ENCODE results near the gene CASR.
"Not testable (repeated sequence)": the region's sequence is repeated elsewhere in the genome, so short reads cannot be mapped to it uniquely, and the experiment has no call there.

The CASR gene, protein sequence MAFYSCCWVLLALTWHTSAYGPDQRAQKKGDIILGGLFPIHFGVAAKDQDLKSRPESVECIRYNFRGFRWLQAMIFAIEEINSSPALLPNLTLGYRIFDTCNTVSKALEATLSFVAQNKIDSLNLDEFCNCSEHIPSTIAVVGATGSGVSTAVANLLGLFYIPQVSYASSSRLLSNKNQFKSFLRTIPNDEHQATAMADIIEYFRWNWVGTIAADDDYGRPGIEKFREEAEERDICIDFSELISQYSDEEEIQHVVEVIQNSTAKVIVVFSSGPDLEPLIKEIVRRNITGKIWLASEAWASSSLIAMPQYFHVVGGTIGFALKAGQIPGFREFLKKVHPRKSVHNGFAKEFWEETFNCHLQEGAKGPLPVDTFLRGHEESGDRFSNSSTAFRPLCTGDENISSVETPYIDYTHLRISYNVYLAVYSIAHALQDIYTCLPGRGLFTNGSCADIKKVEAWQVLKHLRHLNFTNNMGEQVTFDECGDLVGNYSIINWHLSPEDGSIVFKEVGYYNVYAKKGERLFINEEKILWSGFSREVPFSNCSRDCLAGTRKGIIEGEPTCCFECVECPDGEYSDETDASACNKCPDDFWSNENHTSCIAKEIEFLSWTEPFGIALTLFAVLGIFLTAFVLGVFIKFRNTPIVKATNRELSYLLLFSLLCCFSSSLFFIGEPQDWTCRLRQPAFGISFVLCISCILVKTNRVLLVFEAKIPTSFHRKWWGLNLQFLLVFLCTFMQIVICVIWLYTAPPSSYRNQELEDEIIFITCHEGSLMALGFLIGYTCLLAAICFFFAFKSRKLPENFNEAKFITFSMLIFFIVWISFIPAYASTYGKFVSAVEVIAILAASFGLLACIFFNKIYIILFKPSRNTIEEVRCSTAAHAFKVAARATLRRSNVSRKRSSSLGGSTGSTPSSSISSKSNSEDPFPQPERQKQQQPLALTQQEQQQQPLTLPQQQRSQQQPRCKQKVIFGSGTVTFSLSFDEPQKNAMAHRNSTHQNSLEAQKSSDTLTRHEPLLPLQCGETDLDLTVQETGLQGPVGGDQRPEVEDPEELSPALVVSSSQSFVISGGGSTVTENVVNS

DNA sequence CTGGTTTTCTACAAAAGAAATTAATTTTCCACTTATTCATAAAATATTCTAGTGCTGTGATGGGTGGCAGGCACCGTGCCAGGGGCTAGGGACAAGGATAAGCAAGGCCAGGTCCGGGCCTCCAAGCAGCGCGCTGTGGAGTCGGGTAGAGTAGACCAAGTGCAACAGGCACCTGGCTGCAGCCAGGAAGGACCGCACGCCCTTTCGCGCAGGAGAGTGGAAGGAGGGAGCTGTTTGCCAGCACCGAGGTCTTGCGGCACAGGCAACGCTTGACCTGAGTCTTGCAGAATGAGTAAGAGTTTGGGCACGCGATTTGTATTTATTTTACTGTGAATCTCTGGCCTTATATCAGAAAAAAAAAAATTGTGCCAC is at the start of gene CASR:
CASR (plus strand) TSS at position 148 of the 372 bp plus-strand sequence. CDS start 70,522 bp downstream, outside the sequence.
- Mint-ChIP-seq H3K27ac (no peak within 1 kb of the TSS), H3K4me3 (peak within 1 kb of the TSS; percentile 48)

GRCh38 chr3:122146466-122146865 is 37.0 kb upstream of the CASR start:
- Mint-ChIP-seq H3K27ac (peak overlapping the region; percentile 66), H3K36me3 (no peaks in the 10 kb centered on the region), H3K4me1 (ENCODE audit: low read depth) (peaks cover 7% of the 10 kb centered on the region), H3K27me3 (peaks cover 3% of the 10 kb centered on the region), H3K9me3 (ENCODE audit: low read depth) (peaks cover 4% of the 10 kb centered on the region), H3K4me3 (no peak overlapping the region)

More for the DNA sequence above, at the start of gene CASR:
- Mint-ChIP-seq H3K36me3 (no peaks in the 10 kb centered on the region), H3K27me3 (peaks cover 37% of the 10 kb centered on the region), H3K9me3 (ENCODE audit: low read depth) (no peaks in the 10 kb centered on the region), H3K4me1 (ENCODE audit: low read depth) (peaks cover 5% of the 10 kb centered on the region)

GRCh38 chr3:122148941-122149627 is 34.4 kb upstream of the CASR start:
- peaks cover 7% of the 10 kb centered on the region for H3K4me1 Mint-ChIP-seq (ENCODE audit: low read depth)
- no peak overlapping the region for H3K27ac Mint-ChIP-seq
- no peaks in the 10 kb centered on the region for H3K27me3 Mint-ChIP-seq
- peaks cover 2% of the 10 kb centered on the region for H3K36me3 Mint-ChIP-seq
- H3K9me3 Mint-ChIP-seq (ENCODE audit: low read depth) = peaks cover 8% of the 10 kb centered on the region
- H3K4me3 Mint-ChIP-seq = no peak overlapping the region

DNA sequence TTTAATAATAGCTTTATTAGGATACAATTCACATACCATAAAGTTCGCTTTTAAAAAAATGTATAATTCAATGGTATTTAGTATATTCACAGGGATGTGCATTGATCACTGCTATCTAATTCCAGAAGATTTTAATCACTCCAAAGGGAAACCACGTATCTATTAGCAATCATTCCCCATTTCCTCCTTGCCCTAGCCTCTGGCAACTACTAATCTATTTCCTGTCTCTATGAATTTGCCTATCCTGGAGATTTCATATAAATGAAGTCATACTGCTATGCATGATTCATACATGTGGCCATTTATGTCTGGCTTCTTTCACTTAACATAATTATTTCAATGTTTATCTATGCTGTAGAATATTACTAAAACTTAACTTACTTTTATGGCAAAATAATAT is 32.0 kb upstream of the CASR start:
- Mint-ChIP-seq H3K27me3 (no peaks in the 10 kb centered on the region), H3K4me1 (ENCODE audit: low read depth) (peaks cover 4% of the 10 kb centered on the region), H3K27ac (no peak overlapping the region), H3K4me3 (no peak overlapping the region), H3K9me3 (ENCODE audit: low read depth) (peaks cover 28% of the 10 kb centered on the region), H3K36me3 (peaks cover 5% of the 10 kb centered on the region)

DNA sequence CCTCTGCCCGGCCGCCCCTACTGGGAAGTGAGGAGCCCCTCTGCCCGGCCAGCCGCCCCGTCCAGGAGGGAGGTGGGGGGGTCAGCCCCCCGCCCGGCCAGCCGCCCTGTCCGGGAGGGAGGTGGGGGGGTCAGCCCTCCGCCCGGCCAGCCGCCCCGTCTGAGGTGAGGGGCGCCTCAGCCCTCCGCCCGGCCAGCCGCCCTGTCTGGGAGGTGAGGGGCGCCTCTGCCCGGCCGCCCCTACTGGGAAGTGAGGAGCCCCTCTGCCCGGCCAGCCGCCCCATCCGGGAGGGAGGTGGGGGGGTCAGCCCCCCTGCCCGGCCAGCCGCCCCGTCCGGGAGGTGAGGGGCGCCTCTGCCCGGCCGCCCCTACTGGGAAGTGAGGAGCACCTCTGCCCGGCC is 18.5 kb upstream of the CASR start:
- not testable (repeated sequence) for H3K27ac Mint-ChIP-seq; H3K27me3 Mint-ChIP-seq; H3K4me3 Mint-ChIP-seq; H3K4me1 Mint-ChIP-seq (ENCODE audit: low read depth); H3K36me3 Mint-ChIP-seq
- H3K9me3 Mint-ChIP-seq (ENCODE audit: low read depth) = peaks cover 20% of the 10 kb centered on the region

DNA sequence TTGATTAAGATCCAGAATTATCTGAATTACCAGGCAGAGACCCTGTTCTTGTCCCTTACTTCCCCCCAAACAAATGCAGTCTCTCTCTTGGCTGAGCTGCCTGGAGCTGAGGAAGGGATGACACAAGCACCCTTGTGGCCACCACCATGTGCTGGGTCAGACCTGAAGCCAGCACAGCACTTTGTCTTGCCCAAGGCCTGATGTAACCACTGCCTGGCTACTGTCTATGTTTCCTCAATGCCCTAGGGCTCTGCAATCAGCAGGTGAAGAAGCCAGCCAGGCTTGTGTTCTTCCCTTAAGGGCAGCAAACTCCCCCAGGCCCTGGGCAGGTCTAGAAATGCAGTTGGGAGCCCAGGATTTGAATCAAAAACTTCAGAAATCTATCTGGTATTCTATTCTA is 15.8 kb upstream of the CASR start:
- Mint-ChIP-seq H3K9me3 (ENCODE audit: low read depth) (peaks cover 10% of the 10 kb centered on the region), H3K4me3 (no peak overlapping the region), H3K27ac (no peak overlapping the region), H3K36me3 (no peaks in the 10 kb centered on the region), H3K4me1 (ENCODE audit: low read depth) (no peaks in the 10 kb centered on the region), H3K27me3 (peaks cover 4% of the 10 kb centered on the region)

DNA sequence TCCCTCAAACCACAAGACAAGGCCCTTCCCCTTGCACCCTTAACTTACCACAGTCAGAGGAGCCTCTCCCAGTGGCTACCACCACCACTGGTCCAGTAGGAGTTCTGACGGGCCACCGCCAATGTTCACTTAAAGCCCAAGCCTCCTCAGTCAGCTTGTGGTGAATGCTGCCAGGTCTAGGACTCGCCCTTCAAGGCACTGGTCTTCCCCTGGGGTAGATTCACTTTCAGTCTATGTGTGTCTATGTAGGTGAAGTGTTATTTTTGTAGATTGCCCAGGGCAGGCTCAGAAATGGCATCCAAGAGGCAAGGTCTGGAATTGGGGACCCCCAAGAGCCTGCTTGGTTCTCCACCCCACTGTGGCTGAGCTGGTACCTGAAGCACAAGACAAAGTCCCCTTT is 15.4 kb upstream of the CASR start:
- H3K27me3 Mint-ChIP-seq = peaks cover 4% of the 10 kb centered on the region
- H3K9me3 Mint-ChIP-seq (ENCODE audit: low read depth) = peaks cover 10% of the 10 kb centered on the region
- H3K36me3 Mint-ChIP-seq = no peaks in the 10 kb centered on the region
- H3K27ac Mint-ChIP-seq = no peak overlapping the region
- no peaks in the 10 kb centered on the region for H3K4me1 Mint-ChIP-seq (ENCODE audit: low read depth)
- H3K4me3 Mint-ChIP-seq = no peak overlapping the region

GRCh38 chr3:122169911-122170310 is 13.6 kb upstream of the CASR start:
- Mint-ChIP-seq H3K4me3 (no peak overlapping the region), H3K4me1 (ENCODE audit: low read depth) (no peaks in the 10 kb centered on the region), H3K27ac (no peak overlapping the region)

GRCh38 chr3:122171361-122171760 is 12.1 kb upstream of the CASR start:
- not testable (repeated sequence) for H3K4me3 Mint-ChIP-seq; H3K27ac Mint-ChIP-seq; H3K36me3 Mint-ChIP-seq; H3K4me1 Mint-ChIP-seq (ENCODE audit: low read depth); H3K9me3 Mint-ChIP-seq (ENCODE audit: low read depth)
- H3K27me3 Mint-ChIP-seq = peaks cover 11% of the 10 kb centered on the region

More at GRCh38 chr3:122169911-122170310, 13.6 kb upstream of the CASR start:
- Mint-ChIP-seq H3K27me3 (peaks cover 4% of the 10 kb centered on the region), H3K36me3 (no peaks in the 10 kb centered on the region), H3K9me3 (ENCODE audit: low read depth) (peaks cover 10% of the 10 kb centered on the region)

- Mint-ChIP-seq H3K4me3 (no peak overlapping the region), H3K4me1 (ENCODE audit: low read depth) (peaks cover 3% of the 10 kb centered on the region), H3K27ac (no peak overlapping the region), H3K27me3 (peaks cover 24% of the 10 kb centered on the region), H3K9me3 (ENCODE audit: low read depth) (no peaks in the 10 kb centered on the region), H3K36me3 (no peaks in the 10 kb centered on the region)
Observed at GRCh38 chr3:122178711-122179110, 4.8 kb upstream of the CASR start.

DNA sequence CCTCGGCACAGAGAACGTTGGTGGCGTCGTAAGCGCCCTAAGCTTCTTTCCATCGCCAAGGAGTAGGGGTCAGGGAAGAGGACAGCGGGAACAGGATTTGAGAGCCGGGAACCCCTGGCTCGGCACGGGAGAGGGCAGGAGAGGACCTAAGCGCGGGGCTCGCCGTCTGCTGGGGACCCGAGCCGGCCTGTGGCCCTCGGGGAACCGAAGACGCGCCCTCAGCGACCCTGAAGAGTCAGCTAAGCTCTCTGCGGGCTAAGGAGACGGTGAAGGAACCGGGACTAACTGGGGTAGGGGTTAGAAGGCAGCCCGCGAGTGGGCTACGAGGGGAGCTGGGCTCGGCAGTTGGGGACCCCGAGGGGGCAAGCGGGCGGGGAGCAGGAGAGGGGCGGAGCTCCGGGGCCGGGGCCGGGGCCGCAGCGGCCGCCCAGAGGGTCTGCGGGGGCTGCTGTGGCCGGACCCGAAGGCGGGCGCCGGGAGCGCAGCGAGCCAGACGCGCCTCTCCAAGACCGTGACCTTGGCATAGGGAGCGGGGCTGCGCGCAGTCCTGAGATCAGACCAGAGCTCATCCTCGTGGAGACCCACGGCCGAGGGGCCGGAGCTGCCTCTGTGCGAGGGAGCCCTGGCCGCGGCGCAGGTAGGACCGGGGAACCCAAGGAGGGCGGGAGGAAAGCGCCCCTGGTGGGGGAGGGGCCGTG is 574 bp downstream of the CASR start:
- Mint-ChIP-seq H3K4me1 (ENCODE audit: low read depth) (peaks cover 5% of the 10 kb centered on the region), H3K9me3 (ENCODE audit: low read depth) (no peaks in the 10 kb centered on the region), H3K27me3 (peaks cover 39% of the 10 kb centered on the region), H3K27ac (no peak overlapping the region), H3K36me3 (no peaks in the 10 kb centered on the region), H3K4me3 (peak overlapping the region; percentile 48)

GRCh38 chr3:122184591-122184929 is 1.1 kb downstream of the CASR start:
- peaks cover 38% of the 10 kb centered on the region for H3K27me3 Mint-ChIP-seq
- no peak overlapping the region for H3K4me3 Mint-ChIP-seq
- H3K4me1 Mint-ChIP-seq (ENCODE audit: low read depth) = peaks cover 5% of the 10 kb centered on the region
- H3K27ac Mint-ChIP-seq = no peak overlapping the region
- H3K9me3 Mint-ChIP-seq (ENCODE audit: low read depth) = no peaks in the 10 kb centered on the region
- no peaks in the 10 kb centered on the region for H3K36me3 Mint-ChIP-seq

DNA sequence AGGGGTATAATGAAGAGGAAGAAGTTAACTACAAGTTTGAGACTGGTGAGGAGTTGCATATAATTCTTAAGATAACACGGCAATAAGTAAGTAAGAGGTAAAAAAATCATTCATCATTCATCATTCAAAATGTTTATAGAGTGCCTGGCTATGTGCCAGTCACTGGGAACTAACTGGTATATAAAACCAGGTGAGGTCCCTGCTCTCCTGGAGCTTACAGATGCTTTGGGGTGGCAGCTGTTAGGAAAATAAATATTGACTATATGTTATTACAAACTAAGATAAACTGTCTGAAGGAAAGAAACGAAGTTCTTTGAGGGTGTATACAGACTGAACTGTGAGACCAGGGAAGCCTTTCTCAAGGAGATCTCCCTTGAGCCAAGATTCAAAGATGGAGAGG is 2.9 kb downstream of the CASR start:
- Mint-ChIP-seq H3K36me3 (no peaks in the 10 kb centered on the region), H3K9me3 (ENCODE audit: low read depth) (no peaks in the 10 kb centered on the region), H3K27me3 (peaks cover 34% of the 10 kb centered on the region), H3K4me3 (no peak overlapping the region), H3K27ac (no peak overlapping the region), H3K4me1 (ENCODE audit: low read depth) (peaks cover 5% of the 10 kb centered on the region)

GRCh38 chr3:122188737-122189136 is 5.3 kb downstream of the CASR start:
- no peaks in the 10 kb centered on the region for H3K9me3 Mint-ChIP-seq (ENCODE audit: low read depth)
- peaks cover 25% of the 10 kb centered on the region for H3K27me3 Mint-ChIP-seq
- H3K36me3 Mint-ChIP-seq = no peaks in the 10 kb centered on the region
- peaks cover under 1% of the 10 kb centered on the region for H3K4me1 Mint-ChIP-seq (ENCODE audit: low read depth)
- H3K4me3 Mint-ChIP-seq = no peak overlapping the region
- no peak overlapping the region for H3K27ac Mint-ChIP-seq
